Prostate gland (tissue), 2 donors: ENCODE results near the gene MPC1. TPM values are rescaled to one million over a fixed set of nuclear protein-coding genes. Genes with fewer than 3 reads are reported as not detected.

Experiments used
- DNase-seq: peaks from one replicate; pipeline ENCODE4 v3.0.0-alpha.2; 2019; ENCODE audit warnings: low spot score
- H3K27ac ChIP-seq, 2 donors: fragments of 200-600 bp; sonication (generic); 2 replicates each; pipeline ENCODE4 v1.5.1; 2017 to 2019
- H3K27me3 ChIP-seq: fragments of 200-600 bp; sonication (generic); replicated peaks from 2 replicates; pipeline ENCODE4 v1.5.1; 2019; ENCODE audit not compliant: insufficient read depth
- H3K36me3 ChIP-seq, 2 donors: fragments of 200-600 bp; sonication (generic); 1 replicate in 1 of 2; 2 replicates in 1 of 2; pipeline versions ENCODE4 v1.5.1 to v1.8.1; 2017 to 2019
- H3K4me1 ChIP-seq: fragments of 200-600 bp; sonication (generic); replicated peaks from 2 replicates; pipeline ENCODE4 v1.5.1; 2019
- H3K4me3 ChIP-seq, 2 donors: fragments of 200-600 bp; sonication (generic); 2 replicates each; pipeline ENCODE4 v1.5.1; 2017 to 2019
- H3K9me3 ChIP-seq: fragments of 200-600 bp; sonication (generic); 2 replicates; pipeline ENCODE4 v1.5.1; 2017
- CTCF ChIP-seq, 4 experiments: fragments of 200-600 bp in 2 of 4; fragments of 450-650 bp in 2 of 4; sonication (generic) in 2 of 4; IDR thresholded peaks; 1 replicate in 3 of 4; 2 replicates in 1 of 4; pipeline ENCODE4 v1.5.1; 2016 to 2019; ENCODE audit warnings: antibody characterized with exemption in 4 of 4, mild to moderate bottlenecking in 2 of 4, moderate library complexity in 2 of 4
- POLR2A ChIP-seq: fragments of 450-650 bp; IDR thresholded peaks from one replicate; pipeline ENCODE4 v1.6.1; 2016; ENCODE audit warnings: antibody characterized with exemption, mild to moderate bottlenecking
- POLR2AphosphoS5 ChIP-seq: sonication (generic); formaldehyde crosslinking; IDR thresholded peaks from one replicate; pipeline ENCODE4 v1.6.1; 2017; ENCODE audit warnings: antibody characterized with exemption
- WGBS: methylation state at CpG from one replicate; pipeline ENCODE4 v1.1.5; 2018; 5-methylcytosine and 5-hydroxymethylcytosine counted together
- intact Hi-C: fragments of 100-400 bp; cut with DNase I; formaldehyde crosslinking; loops from one replicate; pipeline ENCODE4 v1.14.2; 2022
- total RNA-seq, 2 donors: library from RNA; depleted of rRNA; stranded (reverse); fragments of >200 nt; gene quantifications; one replicate each; pipeline ENCODE4 v1.1.0, GENCODE V29; 2016

MPC1 gene
- total RNA-seq, 2 donors from 2014 or later, result 25.3 to 58.9 TPM

GRCh38 chr6:166354965-166355364, 27.8 kb downstream of the MPC1 start:
- Histone ChIP-seq H3K27me3 (no peaks in the 10 kb centered on the region), H3K9me3 (no peaks in the 10 kb centered on the region), H3K27ac (no peak overlapping the region), H3K4me1 (no peaks in the 10 kb centered on the region), H3K4me3 (no peak overlapping the region), H3K36me3 (no peaks in the 10 kb centered on the region)
- no peak for DNase-seq
- intact Hi-C loops, result no loop called here
- TF ChIP-seq POLR2A (no peak), CTCF (IDR thresholded peaks at IDR 0.05) (no peak), POLR2AphosphoS5 (no peak)
- WGBS, result 94% methylated on average over 4 of the region's 4 CpGs

GRCh38 chr6:166354143-166354542, 28.6 kb downstream of the MPC1 start:
- 74% methylated on average over 4 of the region's 4 CpGs for WGBS
- Histone ChIP-seq H3K27me3 (no peaks in the 10 kb centered on the region), H3K27ac (no peak overlapping the region), H3K9me3 (no peaks in the 10 kb centered on the region), H3K4me3 (no peak overlapping the region), H3K36me3 (no peaks in the 10 kb centered on the region), H3K4me1 (no peaks in the 10 kb centered on the region)
- no peak for TF ChIP-seq POLR2A
- no peak for TF ChIP-seq POLR2AphosphoS5
- no peak for TF ChIP-seq CTCF (IDR thresholded peaks at IDR 0.05)
- DNase-seq, result no peak
- intact Hi-C loops, result no loop called here

- H3K27me3 ChIP-seq, result no peaks in the 10 kb centered on the region
- DNase-seq, result no peak
- no peak overlapping the region for H3K4me3 ChIP-seq
- H3K36me3 ChIP-seq, result no peaks in the 10 kb centered on the region
- WGBS, result 79% methylated on average over 1 of the region's 1 CpG
- H3K27ac ChIP-seq, result no peak overlapping the region
- no peaks in the 10 kb centered on the region for H3K4me1 ChIP-seq
- TF ChIP-seq POLR2A (no peak), POLR2AphosphoS5 (no peak), CTCF (IDR thresholded peaks at IDR 0.05) (no peak)
- H3K9me3 ChIP-seq, result no peaks in the 10 kb centered on the region
- intact Hi-C loops, result no loop called here
Observed at GRCh38 chr6:166353507-166353906, 29.2 kb downstream of the MPC1 start.

- TF ChIP-seq POLR2AphosphoS5 (no peak), CTCF (IDR thresholded peaks at IDR 0.05) (no peak), POLR2A (no peak)
- H3K27me3 ChIP-seq, result no peaks in the 10 kb centered on the region
- no peaks in the 10 kb centered on the region for H3K36me3 ChIP-seq
- intact Hi-C loops, result no loop called here
- no peak for DNase-seq
- no peaks in the 10 kb centered on the region for H3K4me1 ChIP-seq
- no peaks in the 10 kb centered on the region for H3K9me3 ChIP-seq
- H3K4me3 ChIP-seq, result no peak overlapping the region
- H3K27ac ChIP-seq, result no peak overlapping the region
Observed at GRCh38 chr6:166352923-166353322, 29.8 kb downstream of the MPC1 start.

GRCh38 chr6:166351715-166352285, 30.9 kb downstream of the MPC1 start:
- Histone ChIP-seq H3K4me1 (no peaks in the 10 kb centered on the region), H3K27ac (no peak overlapping the region), H3K4me3 (no peak overlapping the region), H3K9me3 (no peaks in the 10 kb centered on the region), H3K36me3 (no peaks in the 10 kb centered on the region), H3K27me3 (no peaks in the 10 kb centered on the region)
- no peak for TF ChIP-seq POLR2A
- TF ChIP-seq POLR2AphosphoS5, result no peak
- no peak for TF ChIP-seq CTCF (IDR thresholded peaks at IDR 0.05)
- WGBS, result 13% methylated on average over 4 of the region's 4 CpGs
- intact Hi-C loops, result no loop called here
- DNase-seq, result no peak
